K562 (cell line): ENCODE results near the gene HELZ. TPM values are rescaled to one million over a fixed set of nuclear protein-coding genes. Genes with fewer than 3 reads are reported as not detected.

ENCODE experiments used
- BCL6 ChIP-seq: fragments of 250-450 bp; sonication (Bioruptor Pico); IDR thresholded peaks from 2 replicates; pipeline ENCODE4 v1.4.0; 2020
- BCOR ChIP-seq: fragments of 450-650 bp; IDR thresholded peaks from 2 replicates; pipeline ENCODE4 v1.6.1; 2016
- C11orf30 ChIP-seq: fragments of 450-650 bp; IDR thresholded peaks from 2 replicates; pipeline ENCODE4 v1.6.1; 2016; ENCODE audit warnings: low read depth, mild to moderate bottlenecking
- CBX1 ChIP-seq: sonication (generic); IDR thresholded peaks from 2 replicates; pipeline ENCODE4 v1.6.1; 2016; ENCODE audit warnings: antibody characterized with exemption, low read depth, mild to moderate bottlenecking
- CREM ChIP-seq: IDR thresholded peaks from 2 replicates; pipeline ENCODE4 v1.6.1; 2014; ENCODE audit warnings: antibody characterized with exemption, low read depth
- DACH1 ChIP-seq: fragments of 450-650 bp; IDR thresholded peaks from 2 replicates; pipeline ENCODE4 v1.6.1; 2018; ENCODE audit not compliant: partially characterized antibody
- ELF2 ChIP-seq: fragments of 250-450 bp; sonication (Bioruptor Pico); IDR thresholded peaks from 2 replicates; pipeline ENCODE4 v1.5.0; 2021; ENCODE audit warnings: mild to moderate bottlenecking
- GABPB2 ChIP-seq: fragments of 250-450 bp; sonication (Bioruptor Pico); conservative IDR thresholded peaks from 2 replicates; pipeline ENCODE4 v1.5.1; 2021; ENCODE audit warnings: mild to moderate bottlenecking
- HSF4 ChIP-seq: fragments of 250-450 bp; sonication (Bioruptor Pico); IDR thresholded peaks from 2 replicates; pipeline ENCODE4 v2.1.2; 2022; ENCODE audit warnings: mild to moderate bottlenecking, moderate library complexity, borderline replicate concordance
- JUN ChIP-seq, 2 experiments: sonication (generic) in 1 of 2; formaldehyde crosslinking in 1 of 2; IDR thresholded peaks; 2 replicates each; pipeline versions ENCODE4 v1.6.1 to v1.8.0; 2012 to 2022; ENCODE audit warnings: borderline replicate concordance in 2 of 2, mild to moderate bottlenecking in 2 of 2, improper control_type of control experiment in 1 of 2, low read depth in 1 of 2, low read length in 1 of 2, missing genetic modification reagents in 1 of 2
- KAT2B ChIP-seq: IDR thresholded peaks from one replicate; pipeline ENCODE4 v1.6.1; 2012; ENCODE audit warnings: low read depth, mild to moderate bottlenecking, control low read depth, inconsistent platforms, low read length, moderate library complexity
- KDM5B ChIP-seq: fragments of 200-600 bp; sonication (generic); IDR thresholded peaks from 2 replicates; pipeline ENCODE4 v1.6.1; 2012; ENCODE audit warnings: low read depth, mild to moderate bottlenecking, moderate library complexity, low read length, control low read depth, inconsistent platforms; ENCODE audit not compliant: insufficient replicate concordance
- KHSRP ChIP-seq: fragments of 450-650 bp; IDR thresholded peaks from 2 replicates; pipeline ENCODE4 v1.6.1; 2017
- KLF10 ChIP-seq: fragments of 250-450 bp; sonication (Bioruptor Pico); IDR thresholded peaks from 2 replicates; pipeline ENCODE4 v1.6.1; 2021; ENCODE audit warnings: matching md5 sums
- MYBL2 ChIP-seq, 2 experiments: fragments of 450-650 bp in 1 of 2; sonication (generic) in 1 of 2; formaldehyde crosslinking in 1 of 2; IDR thresholded peaks; 2 replicates each; pipeline versions ENCODE4 v1.6.1 to v1.8.1; 2017 to 2022; ENCODE audit warnings: borderline replicate concordance in 1 of 2, inconsistent platforms in 1 of 2, low read depth in 1 of 2, mild to moderate bottlenecking in 1 of 2, missing genetic modification reagents in 1 of 2, moderate library complexity in 1 of 2
- NFRKB ChIP-seq: fragments of 450-650 bp; IDR thresholded peaks from 2 replicates; pipeline ENCODE4 v1.6.1; 2016; ENCODE audit warnings: low read depth
- NR2F6 ChIP-seq: fragments of 450-650 bp; formaldehyde crosslinking; IDR thresholded peaks from 2 replicates; pipeline ENCODE4 v1.4.0; 2020; ENCODE audit warnings: mild to moderate bottlenecking
- PURB ChIP-seq: sonication (generic); formaldehyde crosslinking; IDR thresholded peaks from 2 replicates; pipeline ENCODE4 v1.9.0; 2021; ENCODE audit warnings: low read depth, mild to moderate bottlenecking, missing genetic modification reagents
- RBFOX2 ChIP-seq: fragments of 200-400 bp; formaldehyde crosslinking; IDR thresholded peaks from 2 replicates; pipeline ENCODE4 v1.6.1; 2017; ENCODE audit warnings: low read depth, mild to moderate bottlenecking, low read length, moderate library complexity
- RFX5 ChIP-seq: IDR thresholded peaks from 2 replicates; pipeline ENCODE4 v1.6.1; 2011; ENCODE audit warnings: low read depth, mild to moderate bottlenecking, improper control_type of control experiment, low read length
- SIN3B ChIP-seq: fragments of 450-650 bp; IDR thresholded peaks from 2 replicates; pipeline ENCODE4 v1.6.1; 2017; ENCODE audit warnings: low read depth, mild to moderate bottlenecking, moderate library complexity
- THRAP3 ChIP-seq: fragments of 450-650 bp; IDR thresholded peaks from 2 replicates; pipeline ENCODE4 v1.6.1; 2016; ENCODE audit warnings: mild to moderate bottlenecking, inconsistent platforms, borderline replicate concordance
- ZBTB17 ChIP-seq: fragments of 450-650 bp; formaldehyde crosslinking; IDR thresholded peaks from 2 replicates; pipeline ENCODE4 v1.4.0; 2020; ENCODE audit warnings: mild to moderate bottlenecking
- ZKSCAN1 ChIP-seq: fragments of 150-350 bp; IDR thresholded peaks from 2 replicates; pipeline ENCODE4 v1.6.1; 2016; ENCODE audit warnings: low read depth, low read length
- ZNF57 ChIP-seq: fragments of 450-650 bp; formaldehyde crosslinking; IDR thresholded peaks from 2 replicates; pipeline ENCODE4 v1.4.0; 2020; ENCODE audit warnings: mild to moderate bottlenecking, moderate library complexity
- ZNF707 ChIP-seq: fragments of 250-450 bp; sonication (Bioruptor Pico); conservative IDR thresholded peaks from 2 replicates; pipeline ENCODE4 v1.8.0; 2022; ENCODE audit warnings: inconsistent platforms, mild to moderate bottlenecking, moderate library complexity
- polyA plus RNA-seq, 8 experiments: library from polyadenylated mRNA; depleted of rRNA in 4 of 8; stranded (reverse) in 5 of 8; unstranded in 3 of 8; fragments of >200 nt; fragmentation: Nextera tagmentation in 2 of 8; fragmentation: Illumina TruSeq in 1 of 8; extraction: Ambion mirVana in 2 of 8; extraction: Trizol in 1 of 8; gene quantifications; 2 replicates each; pipeline versions ENCODE4 v1.2.1 to v1.2.3, GENCODE V29; 2011 to 2014; ENCODE audit warnings: inconsistent platforms in 1 of 8, missing spikeins in 1 of 8
- total RNA-seq, 7 experiments: library from RNA; depleted of rRNA in 6 of 7; stranded (reverse); fragments of >200 nt in 6 of 7; fragmentation: Illumina TruSeq in 2 of 7; extraction: Trizol in 2 of 7; gene quantifications; 2 replicates each; pipeline versions ENCODE4 v1.2.1 to v1.2.3, GENCODE V29; 2011 to 2021; ENCODE audit warnings: low replicate concordance in 1 of 7
- TF ChIP-seq, protein P1 (sequence below): fragments of 450-650 bp; IDR thresholded peaks from 2 replicates; pipeline ENCODE4 v1.6.1; 2016; ENCODE audit warnings: borderline replicate concordance
- TF ChIP-seq, protein P2 (sequence below): fragments of 450-650 bp; IDR thresholded peaks from 2 replicates; pipeline ENCODE4 v1.7.0; 2016; ENCODE audit warnings: borderline replicate concordance

HELZ gene
- total and polyA plus RNA-seq, 9 of the 15 experiments (the other 6 are each of a cell fraction or from before 2014, with no cell fraction given): 5.2 to 39.8 (median 17.3) TPM

GRCh38 chr17:67244431-67245072, 444 bp downstream of the HELZ start (continued):
- TF ChIP-seq, protein P1, sequence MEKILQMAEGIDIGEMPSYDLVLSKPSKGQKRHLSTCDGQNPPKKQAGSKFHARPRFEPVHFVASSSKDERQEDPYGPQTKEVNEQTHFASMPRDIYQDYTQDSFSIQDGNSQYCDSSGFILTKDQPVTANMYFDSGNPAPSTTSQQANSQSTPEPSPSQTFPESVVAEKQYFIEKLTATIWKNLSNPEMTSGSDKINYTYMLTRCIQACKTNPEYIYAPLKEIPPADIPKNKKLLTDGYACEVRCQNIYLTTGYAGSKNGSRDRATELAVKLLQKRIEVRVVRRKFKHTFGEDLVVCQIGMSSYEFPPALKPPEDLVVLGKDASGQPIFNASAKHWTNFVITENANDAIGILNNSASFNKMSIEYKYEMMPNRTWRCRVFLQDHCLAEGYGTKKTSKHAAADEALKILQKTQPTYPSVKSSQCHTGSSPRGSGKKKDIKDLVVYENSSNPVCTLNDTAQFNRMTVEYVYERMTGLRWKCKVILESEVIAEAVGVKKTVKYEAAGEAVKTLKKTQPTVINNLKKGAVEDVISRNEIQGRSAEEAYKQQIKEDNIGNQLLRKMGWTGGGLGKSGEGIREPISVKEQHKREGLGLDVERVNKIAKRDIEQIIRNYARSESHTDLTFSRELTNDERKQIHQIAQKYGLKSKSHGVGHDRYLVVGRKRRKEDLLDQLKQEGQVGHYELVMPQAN: no peak
- TF ChIP-seq ZKSCAN1 (no peak), KDM5B (no peak), RBFOX2 (peak; percentile 83), ZNF57 (CRISPR knock-in tag) (no peak), BCOR (no peak), ZNF707 (no peak), CREM (no peak), BCL6 (CRISPR knock-in tag) (no peak), KHSRP (no peak), ZBTB17 (no peak; the same call in 1 of the 2 replicates), ELF2 (no peak), KLF10 (CRISPR knock-in tag) (no peak), CBX1 (no peak), JUN (IDR thresholded peaks at IDR 0.05; ENCODE audit: borderline replicate concordance, low read depth, low read length) (no peak), JUN (CRISPR knock-in tag; IDR thresholded peaks at IDR 0.05; ENCODE audit: borderline replicate concordance) (no peak), THRAP3 (no peak), C11orf30 (no peak), MYBL2 (IDR thresholded peaks at IDR 0.05; ENCODE audit: low read depth) (no peak), MYBL2 (CRISPR knock-in tag; IDR thresholded peaks at IDR 0.05; ENCODE audit: borderline replicate concordance) (no peak), KAT2B (no peak), GABPB2 (CRISPR knock-in tag) (no peak), SIN3B (peak; percentile 78), NR2F6 (no peak), NFRKB (0 out of 2 replicates have a peak, but pooled peaks have one; percentile 20), PURB (no peak), RFX5 (no peak), DACH1 (no peak), HSF4 (CRISPR knock-in tag) (no peak)
- TF ChIP-seq, protein P2, sequence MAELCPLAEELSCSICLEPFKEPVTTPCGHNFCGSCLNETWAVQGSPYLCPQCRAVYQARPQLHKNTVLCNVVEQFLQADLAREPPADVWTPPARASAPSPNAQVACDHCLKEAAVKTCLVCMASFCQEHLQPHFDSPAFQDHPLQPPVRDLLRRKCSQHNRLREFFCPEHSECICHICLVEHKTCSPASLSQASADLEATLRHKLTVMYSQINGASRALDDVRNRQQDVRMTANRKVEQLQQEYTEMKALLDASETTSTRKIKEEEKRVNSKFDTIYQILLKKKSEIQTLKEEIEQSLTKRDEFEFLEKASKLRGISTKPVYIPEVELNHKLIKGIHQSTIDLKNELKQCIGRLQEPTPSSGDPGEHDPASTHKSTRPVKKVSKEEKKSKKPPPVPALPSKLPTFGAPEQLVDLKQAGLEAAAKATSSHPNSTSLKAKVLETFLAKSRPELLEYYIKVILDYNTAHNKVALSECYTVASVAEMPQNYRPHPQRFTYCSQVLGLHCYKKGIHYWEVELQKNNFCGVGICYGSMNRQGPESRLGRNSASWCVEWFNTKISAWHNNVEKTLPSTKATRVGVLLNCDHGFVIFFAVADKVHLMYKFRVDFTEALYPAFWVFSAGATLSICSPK: no peak
